GM19395 (cell line): Measurements from ENCODE around the gene COA4.

ENCODE experiments used
- ATAC-seq: cut with Tn5 transposase; IDR thresholded peaks from one replicate; pipeline ENCODE4 v1.9.1; 2021; ENCODE audit warnings: mild to moderate bottlenecking, moderate library complexity; ENCODE audit not compliant: unreplicated experiment

Gene COA4

DNA sequence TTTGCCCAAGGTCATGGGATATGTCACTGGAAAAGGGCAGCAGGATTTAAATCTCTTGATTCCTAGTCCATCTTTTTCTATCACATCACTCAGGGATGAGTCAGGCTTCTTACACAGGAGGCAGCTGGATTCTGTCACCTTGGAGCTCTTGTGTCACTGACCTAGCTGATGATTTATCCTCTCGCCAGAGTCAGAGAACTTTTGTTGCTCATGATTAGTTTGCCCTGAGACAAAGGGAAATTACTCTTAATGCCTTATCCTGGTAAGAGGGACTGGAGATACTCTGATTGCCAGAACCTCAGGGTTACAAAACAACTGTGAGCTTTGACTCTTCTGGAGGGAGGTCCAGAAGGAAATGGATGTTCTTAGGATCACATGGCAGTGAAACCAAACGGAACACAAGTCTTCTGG lies 10.1 kb downstream of the COA4 start:
- ATAC-seq = no peak

DNA sequence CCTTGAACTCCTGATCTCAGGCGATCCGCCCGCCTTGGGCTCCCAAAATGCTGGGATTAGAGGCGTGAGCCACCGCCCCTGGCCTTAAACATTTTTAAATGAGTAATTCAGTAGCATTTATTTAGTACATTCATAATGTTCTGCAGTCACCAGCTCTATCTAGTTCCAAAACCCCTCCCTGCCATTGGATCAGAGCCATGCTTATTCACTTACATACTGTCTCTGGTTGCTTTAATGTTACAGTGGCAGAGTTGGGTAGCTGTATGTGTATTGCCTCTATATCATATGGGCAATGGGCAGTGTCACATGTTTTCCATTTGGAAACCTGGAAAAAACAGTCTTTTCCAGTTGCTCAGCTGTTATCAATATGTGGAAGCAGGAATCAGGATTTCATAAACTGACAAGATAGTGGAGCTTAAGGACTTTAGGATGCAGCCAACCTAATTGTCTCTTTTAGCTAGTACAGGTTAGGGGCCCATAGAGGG lies 10.5 kb downstream of the COA4 start:
- ATAC-seq = no peak

DNA sequence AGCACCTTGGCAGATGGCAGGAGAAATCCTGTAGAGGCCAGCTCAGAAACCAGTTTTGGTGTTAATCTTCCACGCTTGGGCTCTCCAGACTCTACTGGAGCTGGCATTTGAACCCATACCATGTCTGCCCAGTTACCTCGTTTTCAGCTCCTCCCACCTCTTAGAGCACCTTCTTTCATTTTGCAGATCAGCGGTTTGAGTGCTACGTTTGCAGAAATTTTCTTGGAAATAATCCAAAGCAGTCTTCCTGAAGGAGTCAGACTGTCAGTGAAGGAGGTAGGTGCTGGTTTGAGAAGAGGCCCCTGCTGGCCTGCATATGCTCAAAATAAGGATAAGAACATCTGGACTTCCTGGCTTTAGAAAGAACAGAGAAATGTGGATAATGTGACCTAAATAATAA lies 13.7 kb downstream of the COA4 start:
- ATAC-seq = no peak

GRCh38 chr11:73860202-73860601 lies 16.4 kb downstream of the COA4 start:
- no peak for ATAC-seq

- no peak for ATAC-seq
Measured at GRCh38 chr11:73859671-73860070, 17.0 kb downstream of the COA4 start.

GRCh38 chr11:73856031-73856567 lies 20.5 kb downstream of the COA4 start:
- ATAC-seq = no peak

DNA sequence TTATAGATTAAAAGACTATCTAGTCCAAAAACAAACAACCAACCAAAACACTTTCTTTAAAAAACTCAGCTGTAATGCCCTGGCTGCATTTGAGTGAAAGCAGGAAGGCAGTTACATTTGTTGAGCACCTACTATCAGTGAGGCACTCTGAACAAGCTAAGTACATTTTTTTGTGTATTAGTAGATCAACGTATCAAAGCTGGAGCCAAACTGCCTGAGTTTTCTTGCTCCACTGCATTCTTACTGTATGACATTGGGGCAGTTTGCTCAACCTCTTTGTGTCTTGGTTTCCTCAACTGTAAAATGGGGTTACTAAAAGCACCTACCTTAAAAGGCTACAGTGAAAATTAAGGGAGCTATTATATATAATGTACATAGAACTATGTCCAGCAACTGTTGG lies 22.0 kb downstream of the COA4 start:
- no peak for ATAC-seq

GRCh38 chr11:73852049-73852448 lies 24.6 kb downstream of the COA4 start:
- no peak for ATAC-seq

GRCh38 chr11:73851046-73851764 lies 25.4 kb downstream of the COA4 start:
- ATAC-seq = no peak

DNA sequence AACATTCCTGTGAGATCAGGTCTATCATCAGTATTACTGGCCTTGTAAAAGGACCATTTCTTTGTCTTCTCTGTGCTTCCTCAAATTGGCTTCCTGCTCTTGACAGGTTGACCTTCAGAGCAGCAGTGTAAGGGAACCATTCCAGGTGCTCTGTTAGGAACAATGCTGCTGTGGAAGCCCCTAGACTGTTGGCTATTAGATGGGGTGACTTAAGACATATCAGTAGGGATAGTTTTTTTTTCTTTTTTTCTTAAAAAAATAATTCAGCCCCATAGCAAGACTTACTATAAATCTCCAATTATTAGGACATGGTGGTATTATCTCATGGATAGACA lies 37.6 kb downstream of the COA4 start:
- no peak for ATAC-seq

DNA sequence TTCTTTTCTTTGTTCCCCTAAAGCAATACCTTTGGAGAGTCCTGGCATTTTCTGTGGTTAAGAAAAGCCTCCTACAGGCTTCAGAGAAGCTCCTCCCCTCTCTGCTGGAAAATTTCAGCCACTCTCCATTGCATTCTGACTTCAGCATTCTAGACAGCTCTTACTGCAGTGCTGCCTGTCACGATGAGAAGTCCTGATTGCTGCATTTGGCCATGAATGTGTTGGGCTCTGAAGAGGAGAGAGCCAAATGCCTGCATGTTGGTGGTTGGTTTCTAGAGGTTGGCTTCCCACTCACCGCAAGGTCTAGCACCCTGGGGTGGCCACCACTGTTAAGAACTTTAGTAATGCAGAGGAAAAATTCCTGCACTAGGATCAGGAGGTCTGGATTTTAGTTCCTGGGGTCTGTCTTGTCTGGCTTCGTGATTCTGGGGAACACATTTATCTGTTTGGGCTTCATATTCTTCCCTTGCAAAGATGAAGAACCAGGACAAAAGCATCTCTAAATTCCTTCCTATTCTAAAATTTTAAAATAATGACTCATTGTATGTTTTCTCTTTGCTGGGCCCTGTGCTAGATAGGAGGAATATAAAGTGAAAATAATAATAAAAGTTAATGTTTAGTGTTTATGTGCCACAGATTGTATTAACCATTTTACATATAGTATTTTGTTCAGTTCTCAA lies 38.1 kb downstream of the COA4 start:
- no peak for ATAC-seq

DNA sequence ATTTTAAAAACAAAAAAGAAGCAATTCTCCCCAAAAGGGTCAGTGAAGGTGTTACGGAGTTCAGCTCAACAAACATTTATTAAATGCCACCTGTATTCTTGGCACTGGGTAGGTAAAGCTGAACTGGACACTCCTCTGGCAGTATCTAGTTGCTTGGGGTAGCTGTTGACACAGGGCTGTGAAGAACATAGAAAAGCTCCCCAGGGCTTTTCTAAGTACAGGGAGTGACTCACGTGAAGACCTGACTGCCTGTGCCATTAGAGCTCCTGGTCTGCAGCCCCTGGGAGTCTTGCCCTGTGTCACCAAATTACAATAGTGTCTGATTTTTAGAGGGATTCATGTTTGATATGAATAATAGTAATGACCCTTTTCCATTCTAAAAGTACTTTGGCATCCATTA lies 43.6 kb downstream of the COA4 start:
- ATAC-seq = no peak

- ATAC-seq = no peak
Measured at GRCh38 chr11:73830261-73830660, 46.4 kb downstream of the COA4 start.
